ENCODE measurements around the gene ABR.
"Not testable (repeated sequence)": the region's sequence is repeated elsewhere in the genome, so short reads cannot be mapped to it uniquely, and the experiment has no call there.

Gene ABR

DNA sequence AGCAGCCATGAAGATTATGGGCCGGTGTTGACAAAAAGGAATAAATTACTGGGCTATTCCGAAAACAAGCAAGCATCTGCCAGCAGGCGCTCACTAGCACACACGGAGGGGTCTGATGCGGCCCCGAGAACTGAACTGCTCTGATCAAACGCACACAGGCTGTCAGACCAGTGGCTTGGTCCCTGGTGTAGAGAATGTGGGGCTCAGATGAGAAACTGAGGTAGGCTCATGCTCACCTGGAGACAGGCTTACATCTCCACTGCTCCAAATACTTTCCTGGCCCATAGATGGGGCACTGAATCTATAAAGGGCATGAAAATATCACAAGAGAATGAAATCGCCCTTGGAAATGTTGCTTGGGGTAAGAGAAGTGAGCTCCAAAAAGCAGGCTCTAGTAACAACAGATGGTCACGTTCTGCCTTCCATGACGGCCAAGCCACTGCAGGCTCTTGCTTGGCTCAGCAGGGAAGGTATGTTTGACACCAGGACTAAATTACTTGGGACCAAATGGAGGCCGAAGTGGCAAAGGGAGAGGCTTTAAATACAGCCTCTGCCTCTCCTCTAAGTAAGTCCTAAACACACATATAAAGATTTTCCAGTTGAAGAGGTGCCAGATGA is 5.4 kb downstream of the ABR start:
- DNase-seq (ENCODE audit: low read depth in 4 of 4, low spot score in 1 of 4), result no peak

DNA sequence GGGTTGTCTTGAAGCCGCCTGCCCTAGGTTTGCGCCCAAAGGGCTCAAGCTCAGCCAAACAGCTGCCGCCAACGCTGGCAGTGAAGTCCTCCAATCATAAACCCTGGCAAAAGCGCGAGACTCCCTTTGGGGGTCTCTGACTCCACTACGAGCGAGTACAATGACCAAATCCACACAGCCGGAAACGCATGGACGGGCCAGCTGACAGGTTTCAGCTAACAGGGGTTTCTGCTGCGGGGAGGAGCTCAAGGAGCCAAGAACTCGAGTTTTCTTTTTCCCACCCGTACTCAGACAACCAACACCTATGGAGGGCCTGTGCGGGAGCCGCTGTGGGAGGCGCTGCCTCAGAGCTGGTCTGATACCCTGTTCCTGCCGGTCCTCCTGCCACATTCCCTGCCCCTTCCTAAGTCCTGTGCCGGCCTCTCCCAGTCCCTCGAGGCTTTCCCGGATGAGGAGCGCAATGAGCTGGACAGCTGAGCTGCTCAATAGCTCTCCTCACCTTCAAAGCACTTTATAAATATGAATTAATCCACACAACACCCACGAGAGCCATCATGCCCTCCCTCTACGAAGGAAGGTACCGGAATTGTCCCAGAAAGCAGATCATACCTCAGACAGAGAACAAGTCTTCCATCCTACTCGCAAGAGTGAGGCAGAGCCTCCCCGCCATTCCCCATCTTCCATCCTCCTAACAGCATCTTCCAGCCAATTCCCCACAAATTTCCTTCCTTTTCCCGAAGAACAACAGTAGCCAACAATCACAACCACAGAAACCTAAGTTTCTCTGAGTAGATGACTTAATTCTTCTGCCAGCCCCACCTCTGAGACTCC is 6.1 kb downstream of the ABR start:
- DNase-seq (ENCODE audit: low read depth in 4 of 4, low spot score in 1 of 4), result no peak

DNA sequence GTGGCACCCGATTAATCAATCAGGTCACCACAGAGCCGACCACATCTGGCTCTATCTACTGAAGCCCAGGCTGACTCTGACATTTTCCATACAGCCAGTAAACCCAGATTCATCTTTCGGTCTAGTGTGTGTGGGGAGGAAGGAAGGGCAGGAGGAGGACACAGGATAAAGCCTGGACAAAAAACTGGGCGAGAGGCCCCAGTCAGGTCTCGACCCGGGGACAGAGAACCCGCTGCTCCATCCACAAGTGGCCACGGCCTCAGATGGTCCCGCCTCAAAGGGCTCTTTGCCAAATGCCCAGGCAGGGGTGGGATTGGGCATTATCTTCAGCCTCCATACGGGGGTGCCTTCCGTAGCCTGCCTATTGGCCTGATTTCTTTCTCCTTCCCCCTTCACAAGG is 7.8 kb downstream of the ABR start:
- DNase-seq (ENCODE audit: low read depth in 4 of 4, low spot score in 1 of 4), result no peak

DNA sequence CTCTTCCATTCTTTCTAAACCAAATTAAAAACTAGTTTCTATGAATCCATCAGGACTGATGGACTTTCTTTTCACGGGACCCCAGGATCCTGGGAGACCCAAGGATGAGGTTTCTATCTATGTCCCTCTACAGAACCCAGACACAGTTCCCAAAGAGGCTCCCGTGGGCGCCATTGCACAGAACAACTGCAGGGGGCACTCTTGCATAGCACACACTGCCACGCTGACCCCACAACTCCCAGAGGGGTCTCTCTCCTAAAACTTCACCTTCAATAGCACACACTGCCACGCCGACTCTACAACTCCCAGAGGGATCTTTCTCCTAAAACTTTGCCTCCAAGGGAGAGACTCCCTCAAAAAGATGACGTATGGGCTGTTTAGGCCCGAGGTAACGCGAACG is 9.0 kb downstream of the ABR start:
- DNase-seq (ENCODE audit: low read depth in 4 of 4, low spot score in 1 of 4), result no peak

DNA sequence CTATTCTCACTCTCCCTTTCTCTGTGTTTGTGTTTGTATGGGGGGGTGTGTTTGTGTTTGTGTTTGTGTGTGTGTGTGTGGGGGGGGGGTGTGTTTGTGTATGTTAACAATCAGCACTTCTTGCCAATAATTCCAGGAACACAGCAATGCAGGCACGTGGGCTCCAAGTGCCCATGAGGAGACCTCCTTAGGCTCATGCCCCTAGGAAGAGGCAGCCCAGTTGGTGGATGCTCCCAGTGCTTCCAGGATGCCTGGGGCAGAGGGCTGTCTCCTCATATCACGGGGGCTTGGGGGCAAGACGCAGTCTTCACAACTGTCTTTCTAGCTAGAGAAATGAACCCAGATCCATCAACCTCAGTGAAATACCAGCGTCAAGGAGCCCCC is 9.9 kb downstream of the ABR start:
- no peak for DNase-seq (ENCODE audit: low read depth in 4 of 4, low spot score in 1 of 4)

GRCh38 chr17:1169221-1169928 is 10.4 kb downstream of the ABR start:
- DNase-seq (ENCODE audit: low read depth in 4 of 4, low spot score in 1 of 4), result no peak

DNA sequence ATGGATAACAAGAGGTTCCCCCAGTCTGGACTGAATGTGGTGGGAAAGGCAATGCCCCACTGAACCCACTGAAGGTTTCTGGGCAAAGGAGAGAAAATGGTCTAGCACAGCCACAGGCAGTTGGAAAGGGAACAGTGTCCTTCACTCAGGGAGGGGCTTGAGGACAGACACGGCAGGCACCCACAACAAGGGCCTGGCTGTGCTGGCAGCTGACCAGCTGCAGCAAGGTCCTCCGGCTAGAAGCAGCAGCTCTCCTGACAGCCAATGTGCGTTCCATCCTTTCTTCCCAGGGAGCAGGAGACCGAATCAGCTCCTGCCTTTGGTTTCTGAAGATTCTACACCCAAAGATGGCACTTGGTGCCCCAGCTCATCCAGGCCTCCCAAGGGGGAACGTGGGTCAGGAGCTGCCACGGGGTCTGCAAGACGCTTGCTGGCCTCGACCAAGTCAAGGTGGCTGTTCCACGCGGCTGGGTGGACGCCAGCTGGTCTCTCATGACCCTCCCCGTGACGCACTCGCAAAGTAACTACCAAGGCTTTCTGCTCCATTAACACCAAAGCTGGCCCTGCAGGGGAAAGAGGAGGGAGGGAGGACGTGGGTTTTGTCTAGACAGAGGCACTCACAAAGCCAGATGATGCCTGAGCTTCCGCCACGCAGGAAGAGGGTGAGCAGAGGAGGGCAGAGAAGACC is 11.1 kb downstream of the ABR start:
- DNase-seq (ENCODE audit: low read depth in 4 of 4, low spot score in 1 of 4), result no peak

DNA sequence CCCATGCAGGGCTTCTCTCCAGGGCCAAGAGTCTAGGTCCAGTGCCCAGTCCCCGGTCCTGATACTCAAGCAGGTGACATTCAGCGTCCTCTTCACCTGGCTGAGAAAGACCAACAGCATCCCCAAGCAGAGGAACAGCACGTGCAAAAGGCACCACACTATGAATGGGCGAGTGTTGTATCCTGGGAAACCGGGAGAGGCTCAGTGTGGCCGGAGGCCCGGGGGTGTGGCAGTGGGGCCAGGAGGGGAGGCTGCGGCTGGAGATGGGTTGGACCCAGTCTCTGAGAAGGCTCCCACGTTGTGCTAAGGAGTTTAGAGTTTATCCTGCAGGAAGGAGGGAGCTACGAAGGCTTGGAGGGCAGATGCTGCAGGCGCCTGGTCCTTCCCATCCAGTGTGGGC is 13.5 kb downstream of the ABR start:
- DNase-seq (ENCODE audit: low read depth in 4 of 4, low spot score in 1 of 4), result no peak

DNA sequence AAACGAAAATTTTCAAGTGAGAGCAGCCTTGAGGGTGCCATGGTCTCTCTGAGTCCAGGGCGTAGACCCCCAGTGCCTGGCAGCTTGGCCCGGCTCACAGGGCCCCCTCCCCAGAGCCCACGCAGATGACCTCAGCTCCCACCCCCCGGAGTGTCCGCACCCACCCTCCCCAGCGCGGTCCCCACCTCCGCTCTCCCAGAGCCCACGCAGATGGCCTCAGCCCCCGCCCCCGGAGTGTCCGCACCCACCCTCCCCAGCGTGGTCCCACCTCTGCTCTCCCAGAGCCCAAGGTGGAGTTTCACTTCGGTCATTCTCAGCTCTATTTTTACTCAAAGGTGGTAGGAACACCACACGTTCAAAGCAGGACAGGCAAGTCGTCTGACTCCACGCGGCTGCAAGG is 13.9 kb downstream of the ABR start:
- no peak for DNase-seq (ENCODE audit: low read depth in 4 of 4, low spot score in 1 of 4)

DNA sequence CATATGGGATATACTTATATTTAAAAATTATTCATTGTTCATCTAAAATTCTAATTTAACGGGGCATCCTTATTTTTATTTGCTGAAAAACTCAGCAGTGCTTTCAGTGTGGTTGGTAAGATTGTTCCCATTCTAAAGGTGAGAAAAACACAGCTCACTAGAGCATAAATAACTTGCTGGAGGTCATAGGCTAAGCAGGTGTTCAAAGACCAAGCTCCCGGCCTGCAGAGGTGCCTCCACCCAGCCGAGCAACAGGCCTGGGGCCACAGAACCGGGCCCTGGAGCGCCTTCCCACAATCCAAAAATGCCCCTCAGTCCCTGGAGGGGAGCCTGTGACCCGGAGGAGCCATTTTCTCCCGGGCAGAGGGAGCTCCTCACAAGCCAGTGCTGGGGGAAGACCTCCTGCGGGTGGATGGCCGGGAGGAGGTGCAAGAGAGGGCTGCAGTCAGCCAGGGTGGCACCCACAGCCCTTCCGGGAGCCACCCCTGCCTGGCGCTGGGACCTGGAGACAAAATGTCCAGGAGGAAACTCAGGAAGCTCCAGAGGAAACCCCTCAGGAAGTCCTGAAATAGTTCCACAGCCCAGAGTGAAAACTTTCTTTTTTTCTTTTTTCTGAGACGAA is 14.7 kb downstream of the ABR start:
- no peak for DNase-seq (ENCODE audit: low read depth in 4 of 4, low spot score in 1 of 4)

DNA sequence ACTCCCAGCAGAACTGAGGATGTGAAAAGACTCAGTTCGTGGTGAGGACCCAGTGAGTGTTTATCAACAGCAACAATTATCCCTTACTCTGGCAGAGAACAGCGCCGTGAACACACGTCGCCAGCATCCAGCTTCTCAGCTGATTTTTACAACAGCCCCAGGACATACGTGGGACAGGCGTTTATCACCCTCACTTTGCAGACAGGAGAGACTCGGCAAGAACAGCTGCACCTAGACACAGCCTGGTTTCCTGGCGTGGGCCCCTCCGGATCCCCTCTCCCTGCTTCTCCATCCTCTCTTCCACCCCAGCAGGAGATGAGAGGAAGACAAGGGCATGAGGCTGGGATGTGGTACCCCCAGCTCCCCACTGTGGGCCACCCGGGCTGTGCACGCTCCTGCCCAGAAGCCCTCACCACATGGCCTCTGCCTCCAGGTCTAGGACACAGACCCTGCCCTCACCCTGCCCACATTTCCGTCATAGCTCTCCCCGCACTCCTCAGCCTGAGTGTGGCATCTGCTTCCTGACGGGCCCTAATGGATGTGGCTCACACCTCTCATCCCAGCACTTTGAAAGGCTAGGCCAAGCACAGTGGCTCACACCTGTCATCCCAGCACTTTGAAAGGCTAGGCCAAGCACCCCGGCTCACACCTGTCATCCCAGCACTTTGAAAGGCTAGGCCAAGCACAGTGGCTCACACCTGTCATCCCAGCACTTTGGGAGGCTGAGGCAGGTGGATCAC is 17.5 kb downstream of the ABR start:
- DNase-seq (ENCODE audit: low read depth in 4 of 4, low spot score in 1 of 4), result no peak

- no peak for DNase-seq (ENCODE audit: low read depth in 4 of 4, low spot score in 1 of 4)
Measured at GRCh38 chr17:1160591-1161390, 19.0 kb downstream of the ABR start.

GRCh38 chr17:1159431-1160180 is 20.2 kb downstream of the ABR start:
- no peak for DNase-seq (ENCODE audit: low read depth in 4 of 4, low spot score in 1 of 4)

GRCh38 chr17:1158879-1159278 is 20.9 kb downstream of the ABR start:
- no peak for DNase-seq (ENCODE audit: low read depth in 4 of 4, low spot score in 1 of 4)

DNA sequence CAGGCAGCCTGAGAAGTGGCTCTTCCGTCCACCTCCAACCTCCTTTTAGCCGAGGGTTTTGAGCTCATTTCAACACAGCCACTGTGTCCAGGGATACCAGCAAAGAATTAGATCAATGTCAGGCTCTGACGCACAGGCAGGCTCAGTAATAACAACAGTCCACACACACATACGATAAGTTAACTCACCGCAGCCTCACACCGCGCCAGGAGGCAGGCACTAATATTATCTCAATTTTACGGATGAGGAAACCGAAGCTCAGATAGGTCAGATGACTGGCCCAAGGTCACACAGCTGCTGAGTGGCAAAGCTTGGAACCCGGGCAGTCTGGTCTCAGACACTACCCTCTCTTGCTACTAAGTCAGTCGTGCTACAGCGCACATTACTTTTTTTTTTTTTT is 22.9 kb downstream of the ABR start:
- DNase-seq (ENCODE audit: low read depth in 4 of 4, low spot score in 1 of 4), result no peak

GRCh38 chr17:1154704-1155103 is 25.1 kb downstream of the ABR start:
- no peak for DNase-seq (ENCODE audit: low read depth in 4 of 4, low spot score in 1 of 4)

- DNase-seq (ENCODE audit: low read depth in 4 of 4, low spot score in 1 of 4), result no peak
Measured at GRCh38 chr17:1153795-1154546, 25.8 kb downstream of the ABR start.

DNA sequence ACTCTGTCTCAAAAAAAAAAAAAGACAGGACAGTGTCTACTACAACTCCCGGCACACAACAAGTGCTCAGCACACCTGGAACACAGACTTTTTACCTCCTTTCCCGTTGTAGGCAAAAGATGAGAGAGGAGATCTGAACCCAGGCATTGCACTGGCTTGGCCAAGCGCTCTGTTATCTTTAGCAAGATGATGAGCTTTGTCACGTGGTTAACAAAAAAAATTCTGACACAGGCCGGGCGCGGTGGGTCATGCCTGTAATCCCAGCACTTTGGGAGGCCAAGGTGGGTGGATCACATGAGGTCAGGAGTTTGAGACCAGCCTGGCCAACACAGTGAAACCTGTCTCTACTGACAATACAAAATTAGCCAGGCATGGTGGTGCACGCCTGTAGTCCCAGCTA is 27.2 kb downstream of the ABR start:
- not testable (repeated sequence) for DNase-seq (ENCODE audit: low read depth in 4 of 4, low spot score in 1 of 4)

Data from stimulated activated CD4-positive, alpha-beta T cell treated with anti-CD3 and anti-CD28 coated beads, Interleukin-1b, Interleukin-23, amount 100 ng/mL, for 24 hours (primary cell).